WTC11 (cell line): ENCODE data around the gene SFTA2. TPM values are rescaled to one million over a fixed set of nuclear protein-coding genes. Genes with fewer than 3 reads are reported as not detected.

Experiments
- ATAC-seq: fragments of 200-7000 bp; cut with Tn5 transposase; 2 replicates; pipeline ENCODE4 v1.10.0; 2021; ENCODE audit warnings: mild to moderate bottlenecking, moderate library complexity
- CTCF ChIA-PET: fragments of 300-600 bp; sonication (Branson Sonifier 250); formaldehyde crosslinking; loops from one replicate; lab custom pipeline; 2021; ENCODE audit warnings: antibody characterized with exemption; lab: Charles Lee
- POLR2A ChIA-PET: fragments of 350-600 bp; sonication (Branson Sonifier 250); formaldehyde crosslinking; loops from one replicate; lab custom pipeline; 2021; ENCODE audit warnings: antibody characterized with exemption; lab: Charles Lee
- DNase-seq: peaks from one replicate; pipeline ENCODE4 v3.0.0; 2021; ENCODE audit warnings: low spot score
- H3K27ac Mint-ChIP-seq: 2 replicates; pipeline ENCODE4 v1.8.0; 2021; ENCODE audit warnings: mixed read lengths
- H3K27me3 Mint-ChIP-seq: 2 replicates; pipeline ENCODE4 v1.8.0; 2021; ENCODE audit warnings: low read depth, mild to moderate bottlenecking, moderate library complexity, mixed read lengths
- H3K36me3 Mint-ChIP-seq: 2 replicates; pipeline ENCODE4 v1.8.0; 2021; ENCODE audit warnings: mixed read lengths
- H3K4me1 Mint-ChIP-seq: 2 replicates; pipeline ENCODE4 v1.8.0; 2022; ENCODE audit warnings: mixed read lengths
- H3K4me3 Mint-ChIP-seq: 2 replicates; pipeline ENCODE4 v1.8.0; 2021; ENCODE audit warnings: mild to moderate bottlenecking, moderate library complexity, mixed read lengths
- H3K9me3 Mint-ChIP-seq: 2 replicates; pipeline ENCODE4 v1.8.0; 2021; ENCODE audit warnings: mixed read lengths
- CREM ChIP-seq: sonication (generic); formaldehyde crosslinking; IDR thresholded peaks from 2 replicates; pipeline ENCODE4 v1.8.1; 2022; ENCODE audit warnings: mild to moderate bottlenecking, missing genetic modification reagents, moderate library complexity
- ETV6 ChIP-seq: sonication (generic); formaldehyde crosslinking; IDR thresholded peaks from 2 replicates; pipeline ENCODE4 v1.8.1; 2022; ENCODE audit warnings: mild to moderate bottlenecking, missing genetic modification reagents
- FOXK1 ChIP-seq: sonication (generic); formaldehyde crosslinking; IDR thresholded peaks from 2 replicates; pipeline ENCODE4 v1.8.0; 2022; ENCODE audit warnings: mild to moderate bottlenecking, moderate library complexity, missing genetic modification reagents
- FOXP4 ChIP-seq: sonication (generic); formaldehyde crosslinking; IDR thresholded peaks from 2 replicates; pipeline ENCODE4 v1.8.0; 2022; ENCODE audit warnings: mild to moderate bottlenecking, missing genetic modification reagents
- GABPB1 ChIP-seq: sonication (generic); formaldehyde crosslinking; IDR thresholded peaks from 2 replicates; pipeline ENCODE4 v1.8.1; 2023; ENCODE audit warnings: mild to moderate bottlenecking, missing genetic modification reagents
- GTF2I ChIP-seq: fragments of 250-450 bp; sonication (Bioruptor Pico); conservative IDR thresholded peaks from 2 replicates; pipeline ENCODE4 v1.4.0; 2021; ENCODE audit warnings: mild to moderate bottlenecking
- JAZF1 ChIP-seq: fragments of 250-450 bp; sonication (Bioruptor Pico); IDR thresholded peaks from 2 replicates; pipeline ENCODE4 v1.9.0; 2021; ENCODE audit warnings: moderate library complexity, mild to moderate bottlenecking, inconsistent platforms
- SP1 ChIP-seq: sonication (generic); formaldehyde crosslinking; conservative IDR thresholded peaks from 2 replicates; pipeline ENCODE4 v1.8.1; 2022; ENCODE audit warnings: missing genetic modification reagents
- TEAD1 ChIP-seq: sonication (generic); formaldehyde crosslinking; IDR thresholded peaks from 2 replicates; pipeline ENCODE4 v1.8.0; 2022; ENCODE audit warnings: mild to moderate bottlenecking, missing genetic modification reagents
- ZNF671 ChIP-seq: fragments of 250-450 bp; sonication (Bioruptor Pico); IDR thresholded peaks from 2 replicates; pipeline ENCODE4 v1.8.0; 2021; ENCODE audit warnings: mild to moderate bottlenecking
- total RNA-seq: library from RNA; stranded (reverse); gene quantifications from 3 replicates; pipeline ENCODE4 v1.2.3, GENCODE V29; 2021
- TF ChIP-seq, protein P1 (sequence below): sonication (generic); formaldehyde crosslinking; IDR thresholded peaks from 2 replicates; pipeline ENCODE4 v1.8.1; 2023; ENCODE audit warnings: mild to moderate bottlenecking, moderate library complexity, missing genetic modification reagents
- TF ChIP-seq, protein P2 (sequence below): sonication (generic); formaldehyde crosslinking; IDR thresholded peaks from 2 replicates; pipeline ENCODE4 v1.8.1; 2023; ENCODE audit warnings: mild to moderate bottlenecking, missing genetic modification reagents, moderate library complexity
- TF ChIP-seq, protein P3 (sequence below): sonication (generic); formaldehyde crosslinking; IDR thresholded peaks from 2 replicates; pipeline ENCODE4 v1.8.0; 2022; ENCODE audit warnings: mild to moderate bottlenecking, missing genetic modification reagents
- TF ChIP-seq, protein P4 (sequence below): sonication (generic); formaldehyde crosslinking; conservative IDR thresholded peaks from 2 replicates; pipeline ENCODE4 v1.8.1; 2023; ENCODE audit warnings: mild to moderate bottlenecking, low read depth, missing genetic modification reagents, moderate library complexity

The SFTA2 gene
- total RNA-seq, 1 experiment from 2014 or later = not detected

DNA sequence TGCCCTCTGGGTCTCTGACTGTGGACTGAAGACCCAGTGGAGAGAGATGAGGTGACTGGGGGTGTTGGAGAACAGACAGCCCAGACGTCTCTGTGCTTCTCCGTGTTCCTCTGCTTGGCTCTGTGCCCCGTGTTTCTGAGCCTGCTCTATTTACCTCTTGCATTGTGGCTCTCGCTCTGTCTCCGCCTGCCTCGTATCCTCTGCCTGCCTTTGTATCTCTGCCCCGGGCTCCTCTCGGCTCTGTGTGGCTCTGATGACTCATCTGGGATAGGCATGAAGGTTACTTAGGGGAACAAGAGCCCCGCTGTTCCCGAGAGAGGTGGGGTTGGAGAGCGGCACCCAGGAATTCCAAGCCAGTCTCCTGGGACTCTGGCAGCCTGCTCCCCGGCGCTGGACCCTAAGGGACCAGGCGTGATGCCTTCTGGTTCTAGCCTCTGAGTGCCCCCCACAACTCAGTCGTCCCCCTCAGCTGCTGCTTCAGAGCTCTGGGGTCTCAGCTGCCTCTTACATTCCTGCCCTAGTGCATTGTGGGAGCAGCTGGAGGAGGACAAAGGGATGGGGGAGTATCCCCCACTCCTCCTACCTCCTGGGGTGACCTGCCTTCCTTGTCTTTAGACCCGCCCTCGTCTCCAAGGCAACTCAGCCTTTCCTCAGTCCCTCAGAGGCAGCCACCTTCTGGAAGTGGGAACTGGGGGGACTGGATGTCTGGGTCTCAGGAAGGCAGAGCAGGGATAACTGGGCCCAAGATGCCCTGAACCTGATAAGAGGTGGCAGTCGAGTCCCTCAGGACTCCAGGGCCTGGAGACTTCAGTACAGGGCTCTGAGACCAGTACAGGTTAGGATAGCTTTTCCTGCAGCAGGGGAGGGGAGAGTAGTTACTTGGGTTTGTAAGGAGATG, 45.7 kb downstream of the SFTA2 start:
- Mint-ChIP-seq H3K9me3 (no peaks in the 10 kb centered on the region), H3K4me1 (peaks cover 65% of the 10 kb centered on the region), H3K4me3 (peak overlapping the region; percentile 83), H3K27me3 (no peaks in the 10 kb centered on the region), H3K27ac (peak overlapping the region; percentile 99), H3K36me3 (peaks cover 24% of the 10 kb centered on the region)
- CTCF ChIA-PET = interaction anchor here (0.5 to 13.3 kb wide), 14 partner anchors 9 to 207 kb away, joined by 3 to 164 read pairs (median 4); partner anchors contain the start of genes GTF2H4 and VARS2
- DNase-seq (peak; percentile 90), ATAC-seq (peak; percentile 60)
- TF ChIP-seq FOXK1 (CRISPR knock-in tag) (peak; percentile 60; the same call in 1 of the 2 replicates), CREM (CRISPR knock-in tag) (0 out of 2 replicates have a peak, but pooled peaks have one; percentile 26), ETV6 (CRISPR knock-in tag) (peak; percentile 83; the same call in 1 of the 2 replicates), GABPB1 (CRISPR knock-in tag) (peak; percentile 46; the same call in 1 of the 2 replicates), JAZF1 (no peak), ZNF671 (CRISPR knock-in tag) (no peak), TEAD1 (CRISPR knock-in tag) (peak; percentile 89; the same call in 1 of the 2 replicates)
- TF ChIP-seq, protein P1, sequence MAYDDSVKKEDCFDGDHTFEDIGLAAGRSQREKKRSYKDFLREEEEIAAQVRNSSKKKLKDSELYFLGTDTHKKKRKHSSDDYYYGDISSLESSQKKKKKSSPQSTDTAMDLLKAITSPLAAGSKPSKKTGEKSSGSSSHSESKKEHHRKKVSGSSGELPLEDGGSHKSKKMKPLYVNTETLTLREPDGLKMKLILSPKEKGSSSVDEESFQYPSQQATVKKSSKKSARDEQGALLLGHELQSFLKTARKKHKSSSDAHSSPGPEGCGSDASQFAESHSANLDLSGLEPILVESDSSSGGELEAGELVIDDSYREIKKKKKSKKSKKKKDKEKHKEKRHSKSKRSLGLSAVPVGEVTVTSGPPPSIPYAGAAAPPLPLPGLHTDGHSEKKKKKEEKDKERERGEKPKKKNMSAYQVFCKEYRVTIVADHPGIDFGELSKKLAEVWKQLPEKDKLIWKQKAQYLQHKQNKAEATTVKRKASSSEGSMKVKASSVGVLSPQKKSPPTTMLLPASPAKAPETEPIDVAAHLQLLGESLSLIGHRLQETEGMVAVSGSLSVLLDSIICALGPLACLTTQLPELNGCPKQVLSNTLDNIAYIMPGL (CRISPR knock-in tag) = 0 out of 2 replicates have a peak, but pooled peaks have one; percentile 45
- POLR2A ChIA-PET = interaction anchor here (0.6 to 3.0 kb wide), 6 partner anchors 22 to 286 kb away, joined by 3 to 17 read pairs (median 3); partner anchors contain the start of gene GTF2H4

GRCh38 chr6:30885481-30885998, 46.4 kb downstream of the SFTA2 start:
- DNase-seq = no peak
- Mint-ChIP-seq H3K27ac (peak overlapping the region; percentile 99), H3K36me3 (peaks cover 18% of the 10 kb centered on the region), H3K4me1 (peaks cover 69% of the 10 kb centered on the region), H3K9me3 (no peaks in the 10 kb centered on the region), H3K4me3 (peak overlapping the region; percentile 83), H3K27me3 (no peaks in the 10 kb centered on the region)
- ATAC-seq = no peak
- TF ChIP-seq, protein P2, sequence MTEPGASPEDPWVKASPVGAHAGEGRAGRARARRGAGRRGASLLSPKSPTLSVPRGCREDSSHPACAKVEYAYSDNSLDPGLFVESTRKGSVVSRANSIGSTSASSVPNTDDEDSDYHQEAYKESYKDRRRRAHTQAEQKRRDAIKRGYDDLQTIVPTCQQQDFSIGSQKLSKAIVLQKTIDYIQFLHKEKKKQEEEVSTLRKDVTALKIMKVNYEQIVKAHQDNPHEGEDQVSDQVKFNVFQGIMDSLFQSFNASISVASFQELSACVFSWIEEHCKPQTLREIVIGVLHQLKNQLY (CRISPR knock-in tag) = no peak
- TF ChIP-seq, protein P3, sequence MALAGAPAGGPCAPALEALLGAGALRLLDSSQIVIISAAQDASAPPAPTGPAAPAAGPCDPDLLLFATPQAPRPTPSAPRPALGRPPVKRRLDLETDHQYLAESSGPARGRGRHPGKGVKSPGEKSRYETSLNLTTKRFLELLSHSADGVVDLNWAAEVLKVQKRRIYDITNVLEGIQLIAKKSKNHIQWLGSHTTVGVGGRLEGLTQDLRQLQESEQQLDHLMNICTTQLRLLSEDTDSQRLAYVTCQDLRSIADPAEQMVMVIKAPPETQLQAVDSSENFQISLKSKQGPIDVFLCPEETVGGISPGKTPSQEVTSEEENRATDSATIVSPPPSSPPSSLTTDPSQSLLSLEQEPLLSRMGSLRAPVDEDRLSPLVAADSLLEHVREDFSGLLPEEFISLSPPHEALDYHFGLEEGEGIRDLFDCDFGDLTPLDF (CRISPR knock-in tag) = no peak
- no peak for TF ChIP-seq SP1 (CRISPR knock-in tag)
- no peak for TF ChIP-seq FOXP4 (CRISPR knock-in tag)
- no peak for TF ChIP-seq TEAD1 (CRISPR knock-in tag)
- TF ChIP-seq GTF2I (CRISPR knock-in tag) = no peak
- TF ChIP-seq, protein P4, sequence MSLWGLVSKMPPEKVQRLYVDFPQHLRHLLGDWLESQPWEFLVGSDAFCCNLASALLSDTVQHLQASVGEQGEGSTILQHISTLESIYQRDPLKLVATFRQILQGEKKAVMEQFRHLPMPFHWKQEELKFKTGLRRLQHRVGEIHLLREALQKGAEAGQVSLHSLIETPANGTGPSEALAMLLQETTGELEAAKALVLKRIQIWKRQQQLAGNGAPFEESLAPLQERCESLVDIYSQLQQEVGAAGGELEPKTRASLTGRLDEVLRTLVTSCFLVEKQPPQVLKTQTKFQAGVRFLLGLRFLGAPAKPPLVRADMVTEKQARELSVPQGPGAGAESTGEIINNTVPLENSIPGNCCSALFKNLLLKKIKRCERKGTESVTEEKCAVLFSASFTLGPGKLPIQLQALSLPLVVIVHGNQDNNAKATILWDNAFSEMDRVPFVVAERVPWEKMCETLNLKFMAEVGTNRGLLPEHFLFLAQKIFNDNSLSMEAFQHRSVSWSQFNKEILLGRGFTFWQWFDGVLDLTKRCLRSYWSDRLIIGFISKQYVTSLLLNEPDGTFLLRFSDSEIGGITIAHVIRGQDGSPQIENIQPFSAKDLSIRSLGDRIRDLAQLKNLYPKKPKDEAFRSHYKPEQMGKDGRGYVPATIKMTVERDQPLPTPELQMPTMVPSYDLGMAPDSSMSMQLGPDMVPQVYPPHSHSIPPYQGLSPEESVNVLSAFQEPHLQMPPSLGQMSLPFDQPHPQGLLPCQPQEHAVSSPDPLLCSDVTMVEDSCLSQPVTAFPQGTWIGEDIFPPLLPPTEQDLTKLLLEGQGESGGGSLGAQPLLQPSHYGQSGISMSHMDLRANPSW (CRISPR knock-in tag) = no peak
- ChIA-PET POLR2A (interaction anchor here (0.6 to 3.0 kb wide), 4 partner anchors 22 to 287 kb away, joined by 3 to 17 read pairs (median 3); partner anchors contain the start of gene GTF2H4), CTCF (interaction anchor here (0.6 to 13.3 kb wide), 10 partner anchors 22 to 206 kb away, joined by 3 to 164 read pairs (median 6); partner anchors contain the start of gene VARS2)
